Common myeloid progenitor, CD34-positive (primary cell): ENCODE measurements around the gene GPR15.
A peak's percentile ranks its signal among the peaks of the same experiment; 100 is the strongest.

ENCODE experiments used
- CTCF ChIA-PET: fragments of 350-600 bp; sonication (Branson Sonifier 250); formaldehyde crosslinking; loops from one replicate; lab custom pipeline; 2021; ENCODE audit warnings: antibody characterized with exemption; lab: Charles Lee
- POLR2A ChIA-PET: fragments of 350-600 bp; sonication (Branson Sonifier 250); formaldehyde crosslinking; loops from one replicate; lab custom pipeline; 2021; ENCODE audit warnings: antibody characterized with exemption; lab: Charles Lee
- DNase-seq, 3 donors: peaks; one replicate each; pipeline versions ENCODE4 v3.0.0 to v3.0.0-alpha.2; 2013
- H3K27ac ChIP-seq, 2 experiments: 1 replicate in 1 of 2; 2 replicates in 1 of 2; pipeline ENCODE4 v1.7.0; 2013; ENCODE audit warnings: inconsistent platforms in 2 of 2, low read length in 2 of 2, mild to moderate bottlenecking in 2 of 2, low read depth in 1 of 2, moderate library complexity in 1 of 2; ENCODE audit not compliant: severe bottlenecking in 2 of 2, insufficient read depth in 1 of 2, poor library complexity in 1 of 2
- H3K27me3 ChIP-seq, 5 experiments: replicated peaks in 2 of 5; 1 replicate in 3 of 5; 2 replicates in 2 of 5; pipeline versions ENCODE4 v1.6.1 to v1.7.0; 2013; ENCODE audit warnings: low read length in 4 of 5, mild to moderate bottlenecking in 2 of 5, moderate library complexity in 2 of 5, inconsistent platforms in 1 of 5; ENCODE audit not compliant: insufficient read depth in 5 of 5, control insufficient read depth in 4 of 5
- H3K36me3 ChIP-seq, 4 experiments: 1 replicate in 2 of 4; 2 replicates in 2 of 4; pipeline versions ENCODE4 v1.6.1 to v1.7.0; 2013; ENCODE audit warnings: low read length in 3 of 4, control low read depth in 1 of 4, mild to moderate bottlenecking in 1 of 4; ENCODE audit not compliant: control insufficient read depth in 4 of 4, insufficient read depth in 4 of 4
- H3K4me1 ChIP-seq, 4 experiments: 1 replicate in 3 of 4; 2 replicates in 1 of 4; pipeline versions ENCODE4 v1.6.1 to v1.7.1; 2013; ENCODE audit warnings: low read length in 3 of 4, mild to moderate bottlenecking in 3 of 4, control low read depth in 1 of 4, inconsistent platforms in 1 of 4, moderate library complexity in 1 of 4; ENCODE audit not compliant: control insufficient read depth in 4 of 4, insufficient read depth in 4 of 4; ENCODE audit errors: control extremely low read depth in 1 of 4
- H3K4me3 ChIP-seq, 7 experiments: 1 replicate in 4 of 7; 2 replicates in 3 of 7; pipeline versions ENCODE4 v1.5.1 to v1.7.0; 2013; ENCODE audit warnings: mild to moderate bottlenecking in 7 of 7, low read length in 6 of 7, moderate library complexity in 6 of 7, inconsistent platforms in 2 of 7, low read depth in 2 of 7, control low read depth in 1 of 7; ENCODE audit not compliant: insufficient read depth in 4 of 7, control insufficient read depth in 1 of 7; ENCODE audit errors: extremely low read depth in 1 of 7
- H3K9me3 ChIP-seq, 5 experiments: 1 replicate in 4 of 5; 2 replicates in 1 of 5; pipeline versions ENCODE4 v1.6.1 to v1.7.1; 2013; ENCODE audit warnings: low read length in 4 of 5, mild to moderate bottlenecking in 2 of 5, inconsistent platforms in 1 of 5, low read depth in 1 of 5, moderate library complexity in 1 of 5; ENCODE audit not compliant: control insufficient read depth in 4 of 5, insufficient read depth in 2 of 5; ENCODE audit errors: control extremely low read depth in 1 of 5
- WGBS: methylation state at CpG from one replicate; pipeline ENCODE4 v1.1.5; 2013; ENCODE audit not compliant: insufficient coverage; 5-methylcytosine and 5-hydroxymethylcytosine counted together

GPR15 gene

DNA sequence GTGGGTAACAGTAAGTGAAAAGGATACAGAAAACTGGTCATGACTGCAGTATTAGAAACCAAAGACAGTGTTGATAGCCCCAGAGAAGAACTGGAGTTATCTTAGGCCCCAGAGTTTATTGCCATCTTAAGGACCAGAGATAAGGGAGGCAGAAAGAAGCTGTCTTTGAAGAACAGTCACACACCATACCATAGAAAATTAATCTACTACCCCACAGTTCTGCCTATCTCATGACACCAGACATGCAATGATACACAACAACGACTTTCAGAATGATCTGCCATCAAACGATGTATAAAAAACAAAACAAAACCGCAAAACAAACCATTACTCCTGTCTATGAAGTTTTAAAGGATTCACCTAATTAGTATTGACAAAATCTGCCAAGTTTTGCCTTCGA is 52.0 kb downstream of the GPR15 start:
- Histone ChIP-seq H3K27ac (no peak overlapping the region), H3K4me3 (no peak overlapping the region), H3K27me3 (no peaks in the 10 kb centered on the region), H3K9me3 (no peaks in the 10 kb centered on the region), H3K4me1 (no peaks in the 10 kb centered on the region), H3K36me3 (peaks cover 18 to 51% (median 34%) of the 10 kb centered on the region in 4 experiments)
- ChIA-PET CTCF (interaction anchor here (1.5 kb wide), 1 partner anchor 9 kb away, joined by 5 read pairs; the partner anchor contains the start of gene CPOX), POLR2A (no interaction called here)
- 59% methylated on average over 2 of the region's 4 CpGs for WGBS
- peak; percentile 43 to 85 (median 65) for DNase-seq
